T-helper 1 cell treated with Interleukin-12 subunit alpha and Interleukin-12 subunit beta and Interleukin-4 antibody, amounts not matched to agents 30 μg/mL and 1 μg/mL, for 36 hours (primary cell): ENCODE measurements around the gene RIMBP2.
"Not testable (repeated sequence)": the region's sequence is repeated elsewhere in the genome, so short reads cannot be mapped to it uniquely, and the experiment has no call there.

ENCODE experiments used
- H3K27ac Mint-ChIP-seq: one replicate; pipeline ENCODE4 v1.8.0; 2021; ENCODE audit warnings: mild to moderate bottlenecking, mixed read lengths
- H3K27me3 Mint-ChIP-seq: one replicate; pipeline ENCODE4 v1.8.0; 2021; ENCODE audit warnings: low read depth, mixed read lengths
- H3K36me3 Mint-ChIP-seq: one replicate; pipeline ENCODE4 v1.8.0; 2021; ENCODE audit warnings: low read depth, mixed read lengths
- H3K4me1 Mint-ChIP-seq: one replicate; pipeline ENCODE4 v1.8.0; 2021; ENCODE audit warnings: low read depth, mixed read lengths
- H3K4me3 Mint-ChIP-seq: one replicate; pipeline ENCODE4 v1.8.0; 2021; ENCODE audit warnings: mild to moderate bottlenecking, moderate library complexity, mixed read lengths
- H3K9me3 Mint-ChIP-seq: one replicate; pipeline ENCODE4 v1.8.0; 2021; ENCODE audit warnings: mixed read lengths

RIMBP2 gene

DNA sequence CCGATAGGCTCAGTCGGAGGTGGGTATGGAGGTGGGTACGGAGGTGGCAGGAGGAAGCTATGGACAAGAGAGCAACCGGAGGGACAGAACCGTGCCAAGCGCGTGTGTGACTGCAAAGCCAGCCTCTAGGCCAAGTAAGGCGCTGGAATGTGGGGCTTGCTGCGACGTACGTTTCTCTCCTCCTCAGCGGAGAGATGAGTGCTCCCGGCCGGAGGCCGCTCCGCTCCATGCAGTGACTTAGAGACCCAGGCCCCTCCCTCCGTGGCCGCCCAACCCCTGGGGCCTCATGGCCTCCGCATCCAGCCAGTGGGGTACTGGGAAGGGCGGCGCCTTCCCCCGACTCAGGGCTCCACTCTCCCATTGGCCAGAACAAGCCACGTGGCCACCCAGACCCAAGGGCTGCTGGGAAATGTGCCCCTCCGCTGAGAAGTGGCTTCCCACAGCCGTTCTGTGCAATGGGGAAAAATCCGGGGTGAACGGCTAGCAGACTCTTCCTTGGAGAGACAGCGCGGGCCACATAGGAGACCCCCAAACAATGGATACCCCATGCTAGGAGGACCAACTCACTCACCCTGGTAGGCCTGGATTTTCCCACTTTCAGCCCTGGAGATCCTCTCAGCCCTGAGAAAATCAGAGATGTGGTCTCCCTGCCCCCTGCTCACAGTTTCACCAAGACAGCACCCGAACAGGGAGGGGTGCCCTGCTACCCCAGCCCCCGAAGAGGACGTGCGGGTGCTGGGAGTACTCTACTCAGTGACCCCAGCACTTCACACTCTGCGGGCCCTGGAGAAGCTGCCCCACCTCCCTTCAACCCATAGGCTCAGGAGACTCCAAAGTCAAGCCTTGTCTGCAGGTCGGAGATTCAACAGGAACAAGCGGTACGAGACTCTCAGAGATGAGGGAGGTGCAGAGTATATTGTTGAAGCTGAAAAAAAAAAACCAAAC is 66.7 kb downstream of the RIMBP2 start:
- no peaks in the 10 kb centered on the region for H3K36me3 Mint-ChIP-seq
- no peak overlapping the region for H3K27ac Mint-ChIP-seq
- no peak overlapping the region for H3K4me3 Mint-ChIP-seq
- H3K9me3 Mint-ChIP-seq: peaks cover 3% of the 10 kb centered on the region
- H3K4me1 Mint-ChIP-seq: no peaks in the 10 kb centered on the region
- no peaks in the 10 kb centered on the region for H3K27me3 Mint-ChIP-seq

DNA sequence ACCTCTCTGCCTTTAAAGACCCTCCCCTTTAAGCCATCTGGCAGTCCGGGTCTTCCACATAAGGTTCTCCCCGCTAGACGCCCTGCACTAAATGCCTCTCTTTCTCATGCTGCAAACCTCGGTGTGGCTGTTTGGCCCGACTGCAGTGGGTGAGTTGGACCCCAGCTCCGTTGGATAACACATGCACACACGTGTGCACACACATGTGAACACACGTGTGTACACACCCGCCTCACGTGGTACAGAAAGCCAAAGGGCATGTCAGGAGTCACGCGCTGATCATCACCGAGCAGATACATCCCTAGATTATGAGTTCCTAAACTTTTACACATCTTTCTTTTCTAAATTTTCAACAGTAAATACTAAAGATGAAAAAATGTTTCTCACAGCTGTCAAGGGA is 68.3 kb downstream of the RIMBP2 start:
- Mint-ChIP-seq H3K27me3 (no peaks in the 10 kb centered on the region), H3K36me3 (no peaks in the 10 kb centered on the region), H3K27ac (no peak overlapping the region), H3K9me3 (peaks cover 3% of the 10 kb centered on the region), H3K4me1 (no peaks in the 10 kb centered on the region), H3K4me3 (no peak overlapping the region)

GRCh38 chr12:130646716-130647370 is 69.3 kb downstream of the RIMBP2 start:
- Mint-ChIP-seq H3K4me3 (no peak overlapping the region), H3K27me3 (no peaks in the 10 kb centered on the region), H3K4me1 (no peaks in the 10 kb centered on the region), H3K27ac (no peak overlapping the region), H3K9me3 (peaks cover 3% of the 10 kb centered on the region), H3K36me3 (no peaks in the 10 kb centered on the region)

DNA sequence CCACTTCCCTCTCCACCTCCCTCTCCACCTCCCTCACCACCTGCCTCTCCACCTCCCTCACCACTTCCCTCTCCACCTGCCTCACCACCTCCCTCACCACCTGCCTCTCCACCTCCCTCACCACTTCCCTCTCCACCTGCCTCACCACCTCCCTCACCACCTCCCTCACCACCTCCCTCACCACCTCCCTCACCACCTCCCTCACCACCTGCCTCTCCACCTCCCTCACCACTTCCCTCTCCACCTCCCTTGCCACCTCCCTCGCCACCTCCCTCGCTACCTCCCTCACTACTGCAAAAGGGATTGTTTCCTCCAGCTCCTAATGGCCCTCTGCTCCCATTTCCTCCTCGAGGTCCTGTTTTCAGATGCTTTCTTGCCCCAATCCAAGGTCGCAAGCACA is 69.9 kb downstream of the RIMBP2 start:
- H3K27me3 Mint-ChIP-seq, H3K4me1 Mint-ChIP-seq, H3K4me3 Mint-ChIP-seq, H3K27ac Mint-ChIP-seq, H3K36me3 Mint-ChIP-seq, H3K9me3 Mint-ChIP-seq: not testable (repeated sequence)

- Mint-ChIP-seq H3K4me1 (no peaks in the 10 kb centered on the region), H3K27me3 (no peaks in the 10 kb centered on the region), H3K4me3 (no peak overlapping the region), H3K9me3 (peaks cover 3% of the 10 kb centered on the region), H3K36me3 (no peaks in the 10 kb centered on the region), H3K27ac (no peak overlapping the region)
Measured at GRCh38 chr12:130645751-130646150, 70.3 kb downstream of the RIMBP2 start.

- Mint-ChIP-seq H3K9me3 (peaks cover 3% of the 10 kb centered on the region), H3K27me3 (no peaks in the 10 kb centered on the region)
Measured at GRCh38 chr12:130644566-130644965, 71.5 kb downstream of the RIMBP2 start.

DNA sequence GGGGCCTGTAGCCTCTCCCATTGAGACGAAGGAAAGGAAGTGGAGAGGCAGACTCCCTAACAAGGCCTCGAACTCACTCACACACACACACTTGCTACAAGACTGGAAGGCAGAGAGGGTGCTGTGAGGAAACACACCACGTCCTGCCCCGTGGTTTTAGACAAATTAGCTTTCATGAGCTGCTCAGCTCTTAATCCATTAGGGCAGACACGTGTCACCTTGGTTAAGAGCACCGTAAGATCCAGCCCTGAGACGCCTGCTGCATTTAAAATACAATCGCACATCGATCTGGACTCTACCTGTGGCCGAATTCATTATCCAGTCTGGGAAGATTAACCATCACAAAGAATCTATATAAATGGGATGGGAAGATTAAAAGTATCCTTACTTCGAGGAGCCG is 72.0 kb downstream of the RIMBP2 start:
- Mint-ChIP-seq H3K36me3 (no peaks in the 10 kb centered on the region), H3K27ac (no peak overlapping the region), H3K4me1 (no peaks in the 10 kb centered on the region), H3K27me3 (no peaks in the 10 kb centered on the region), H3K9me3 (peaks cover 3% of the 10 kb centered on the region), H3K4me3 (no peak overlapping the region)

More at GRCh38 chr12:130644566-130644965, 71.5 kb downstream of the RIMBP2 start:
- no peak overlapping the region for H3K27ac Mint-ChIP-seq
- no peaks in the 10 kb centered on the region for H3K36me3 Mint-ChIP-seq
- no peaks in the 10 kb centered on the region for H3K4me1 Mint-ChIP-seq
- H3K4me3 Mint-ChIP-seq: no peak overlapping the region

GRCh38 chr12:130642856-130643255 is 73.2 kb downstream of the RIMBP2 start:
- H3K36me3 Mint-ChIP-seq: no peaks in the 10 kb centered on the region
- no peaks in the 10 kb centered on the region for H3K27me3 Mint-ChIP-seq
- no peak overlapping the region for H3K27ac Mint-ChIP-seq
- H3K9me3 Mint-ChIP-seq: peaks cover 3% of the 10 kb centered on the region
- H3K4me1 Mint-ChIP-seq: no peaks in the 10 kb centered on the region
- H3K4me3 Mint-ChIP-seq: no peak overlapping the region

DNA sequence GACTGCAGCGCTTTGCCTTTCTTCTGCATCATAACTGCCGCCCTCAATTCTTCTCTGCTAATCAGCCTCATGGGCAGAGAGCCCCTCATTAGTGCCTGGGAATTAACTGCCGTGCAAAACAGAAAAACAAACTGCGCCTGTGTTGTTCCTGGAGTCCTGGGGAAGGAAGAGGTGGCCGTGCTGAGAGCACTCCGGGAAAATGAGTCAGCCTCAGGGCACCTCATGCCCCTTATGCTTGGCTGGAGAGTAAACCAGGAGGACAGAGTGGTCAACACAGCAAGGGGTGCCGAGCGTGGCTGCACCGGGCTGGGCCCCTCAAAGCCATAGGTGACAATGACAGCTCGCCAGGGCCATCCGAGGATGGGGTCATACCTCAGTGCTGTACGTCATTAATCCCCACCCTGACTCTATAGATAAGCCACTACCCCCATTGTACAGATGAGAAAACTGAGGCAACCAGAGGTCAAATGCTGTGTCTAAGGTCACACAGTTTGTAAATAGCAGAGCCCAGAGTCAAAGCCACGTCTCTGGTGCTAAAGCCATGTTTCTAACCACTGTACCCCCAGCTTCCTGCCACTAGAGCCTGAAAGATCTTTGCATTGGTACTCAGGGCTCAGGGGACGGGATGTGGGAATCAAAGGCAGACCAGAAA is 74.4 kb downstream of the RIMBP2 start:
- Mint-ChIP-seq H3K4me3 (no peak overlapping the region), H3K36me3 (no peaks in the 10 kb centered on the region), H3K9me3 (peaks cover 1% of the 10 kb centered on the region), H3K27me3 (no peaks in the 10 kb centered on the region), H3K4me1 (no peaks in the 10 kb centered on the region), H3K27ac (no peak overlapping the region)

- no peaks in the 10 kb centered on the region for H3K27me3 Mint-ChIP-seq
- no peaks in the 10 kb centered on the region for H3K4me1 Mint-ChIP-seq
- H3K9me3 Mint-ChIP-seq: no peaks in the 10 kb centered on the region
- H3K4me3 Mint-ChIP-seq: no peak overlapping the region
- H3K27ac Mint-ChIP-seq: no peak overlapping the region
- H3K36me3 Mint-ChIP-seq: no peaks in the 10 kb centered on the region
Measured at GRCh38 chr12:130640901-130641300, 75.2 kb downstream of the RIMBP2 start.

- Mint-ChIP-seq H3K9me3 (no peaks in the 10 kb centered on the region), H3K27me3 (no peaks in the 10 kb centered on the region)
Measured at GRCh38 chr12:130640496-130640895, 75.6 kb downstream of the RIMBP2 start.

GRCh38 chr12:130639476-130640424 is 76.3 kb downstream of the RIMBP2 start:
- Mint-ChIP-seq H3K27ac (no peak overlapping the region), H3K27me3 (no peaks in the 10 kb centered on the region), H3K36me3 (no peaks in the 10 kb centered on the region), H3K4me3 (no peak overlapping the region), H3K9me3 (no peaks in the 10 kb centered on the region), H3K4me1 (no peaks in the 10 kb centered on the region)

More at GRCh38 chr12:130640496-130640895, 75.6 kb downstream of the RIMBP2 start:
- Mint-ChIP-seq H3K4me3 (no peak overlapping the region), H3K36me3 (no peaks in the 10 kb centered on the region), H3K27ac (no peak overlapping the region), H3K4me1 (no peaks in the 10 kb centered on the region)

DNA sequence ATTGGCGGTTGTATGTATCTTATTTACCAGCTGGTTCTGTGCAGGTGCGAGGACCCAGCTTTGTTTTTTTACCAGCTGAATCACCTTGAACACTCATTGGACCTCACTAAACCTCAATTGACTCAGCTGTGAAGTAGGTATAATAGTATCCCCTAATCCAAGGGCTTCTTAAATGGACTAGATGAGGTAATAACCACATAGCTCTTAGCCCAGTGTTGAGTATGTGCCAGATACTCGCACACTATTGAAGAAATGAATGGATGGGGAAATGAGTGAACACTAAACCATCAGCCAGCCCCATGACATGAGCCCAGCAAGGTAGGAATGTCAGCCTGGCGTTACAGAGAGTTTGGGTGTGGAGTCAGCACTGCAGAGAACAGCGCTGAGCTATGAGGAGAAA is 79.7 kb downstream of the RIMBP2 start:
- H3K4me3 Mint-ChIP-seq: no peak overlapping the region
- H3K9me3 Mint-ChIP-seq: no peaks in the 10 kb centered on the region
- H3K27ac Mint-ChIP-seq: no peak overlapping the region
- H3K4me1 Mint-ChIP-seq: no peaks in the 10 kb centered on the region
- no peaks in the 10 kb centered on the region for H3K27me3 Mint-ChIP-seq
- no peaks in the 10 kb centered on the region for H3K36me3 Mint-ChIP-seq

- H3K4me1 Mint-ChIP-seq: no peaks in the 10 kb centered on the region
- no peak overlapping the region for H3K4me3 Mint-ChIP-seq
- H3K36me3 Mint-ChIP-seq: no peaks in the 10 kb centered on the region
- H3K27me3 Mint-ChIP-seq: no peaks in the 10 kb centered on the region
- no peaks in the 10 kb centered on the region for H3K9me3 Mint-ChIP-seq
- H3K27ac Mint-ChIP-seq: no peak overlapping the region
Measured at GRCh38 chr12:130634866-130635265, 81.2 kb downstream of the RIMBP2 start.
